Measurements from ENCODE around the gene C17orf58. TPM values are rescaled to one million over a fixed set of nuclear protein-coding genes. Genes with fewer than 3 reads are reported as not detected.

C17orf58 gene
- total and polyA plus RNA-seq, 2 of the 4 experiments (the other 2 are of a cell fraction), result 7.2 to 10.2 TPM

DNA sequence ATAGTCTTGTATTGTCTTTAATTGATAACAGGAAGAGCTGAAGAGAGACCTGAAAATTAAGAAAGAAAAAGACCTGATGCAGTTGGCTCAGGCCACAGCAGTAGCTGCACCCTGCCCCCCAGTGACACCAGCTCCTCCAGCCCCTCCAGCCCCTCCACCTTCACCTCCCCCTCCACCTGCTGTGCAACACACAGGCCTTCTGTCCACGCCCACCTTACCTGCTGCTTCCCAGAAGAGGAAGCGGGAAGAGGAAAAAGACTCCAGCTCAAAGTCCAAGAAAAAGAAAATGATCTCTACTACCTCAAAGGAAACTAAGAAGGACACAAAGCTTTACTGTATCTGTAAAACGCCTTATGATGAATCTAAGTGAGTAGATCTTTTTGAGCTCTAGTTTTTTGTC is 36.8 kb downstream of the C17orf58 start:
- H3K14ac ChIP-seq (replicated peaks; ENCODE audit: low read depth, low read length), result no peak overlapping the region
- DNase-seq, result no peak
- intact Hi-C loops (cut with micrococcal nuclease), result no loop called here
- no peak for TF ChIP-seq RCOR1 (IDR thresholded peaks at IDR 0.05; ENCODE audit: insufficient replicate concordance, low read length)
- TF ChIP-seq MAZ (IDR thresholded peaks at IDR 0.05; ENCODE audit: borderline replicate concordance, low read depth, low read length), result no peak
- TF ChIP-seq RAD21 (IDR thresholded peaks at IDR 0.05; ENCODE audit: low read length), result no peak
- TF ChIP-seq NFE2L2 (IDR thresholded peaks at IDR 0.05; ENCODE audit: low read depth, low read length), result no peak
- no peak for TF ChIP-seq RFX5 (IDR thresholded peaks at IDR 0.05; ENCODE audit: low read depth, low read length)
- TF ChIP-seq SMC3 (IDR thresholded peaks at IDR 0.05; ENCODE audit: low read depth, low read length), result no peak
- TF ChIP-seq MAFK (IDR thresholded peaks at IDR 0.05; ENCODE audit: low read depth, low read length), result no peak
- TF ChIP-seq, protein P1, sequence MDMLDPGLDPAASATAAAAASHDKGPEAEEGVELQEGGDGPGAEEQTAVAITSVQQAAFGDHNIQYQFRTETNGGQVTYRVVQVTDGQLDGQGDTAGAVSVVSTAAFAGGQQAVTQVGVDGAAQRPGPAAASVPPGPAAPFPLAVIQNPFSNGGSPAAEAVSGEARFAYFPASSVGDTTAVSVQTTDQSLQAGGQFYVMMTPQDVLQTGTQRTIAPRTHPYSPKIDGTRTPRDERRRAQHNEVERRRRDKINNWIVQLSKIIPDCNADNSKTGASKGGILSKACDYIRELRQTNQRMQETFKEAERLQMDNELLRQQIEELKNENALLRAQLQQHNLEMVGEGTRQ (IDR thresholded peaks at IDR 0.05; ENCODE audit: low read depth, low read length), result no peak
- no peak for TF ChIP-seq POLR2A (IDR thresholded peaks at IDR 0.05; ENCODE audit: low read depth, low read length)
- TF ChIP-seq, protein P2, sequence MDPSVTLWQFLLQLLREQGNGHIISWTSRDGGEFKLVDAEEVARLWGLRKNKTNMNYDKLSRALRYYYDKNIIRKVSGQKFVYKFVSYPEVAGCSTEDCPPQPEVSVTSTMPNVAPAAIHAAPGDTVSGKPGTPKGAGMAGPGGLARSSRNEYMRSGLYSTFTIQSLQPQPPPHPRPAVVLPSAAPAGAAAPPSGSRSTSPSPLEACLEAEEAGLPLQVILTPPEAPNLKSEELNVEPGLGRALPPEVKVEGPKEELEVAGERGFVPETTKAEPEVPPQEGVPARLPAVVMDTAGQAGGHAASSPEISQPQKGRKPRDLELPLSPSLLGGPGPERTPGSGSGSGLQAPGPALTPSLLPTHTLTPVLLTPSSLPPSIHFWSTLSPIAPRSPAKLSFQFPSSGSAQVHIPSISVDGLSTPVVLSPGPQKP (IDR thresholded peaks at IDR 0.05; ENCODE audit: borderline replicate concordance, low read depth, low read length), result no peak
- TF ChIP-seq, protein P3, sequence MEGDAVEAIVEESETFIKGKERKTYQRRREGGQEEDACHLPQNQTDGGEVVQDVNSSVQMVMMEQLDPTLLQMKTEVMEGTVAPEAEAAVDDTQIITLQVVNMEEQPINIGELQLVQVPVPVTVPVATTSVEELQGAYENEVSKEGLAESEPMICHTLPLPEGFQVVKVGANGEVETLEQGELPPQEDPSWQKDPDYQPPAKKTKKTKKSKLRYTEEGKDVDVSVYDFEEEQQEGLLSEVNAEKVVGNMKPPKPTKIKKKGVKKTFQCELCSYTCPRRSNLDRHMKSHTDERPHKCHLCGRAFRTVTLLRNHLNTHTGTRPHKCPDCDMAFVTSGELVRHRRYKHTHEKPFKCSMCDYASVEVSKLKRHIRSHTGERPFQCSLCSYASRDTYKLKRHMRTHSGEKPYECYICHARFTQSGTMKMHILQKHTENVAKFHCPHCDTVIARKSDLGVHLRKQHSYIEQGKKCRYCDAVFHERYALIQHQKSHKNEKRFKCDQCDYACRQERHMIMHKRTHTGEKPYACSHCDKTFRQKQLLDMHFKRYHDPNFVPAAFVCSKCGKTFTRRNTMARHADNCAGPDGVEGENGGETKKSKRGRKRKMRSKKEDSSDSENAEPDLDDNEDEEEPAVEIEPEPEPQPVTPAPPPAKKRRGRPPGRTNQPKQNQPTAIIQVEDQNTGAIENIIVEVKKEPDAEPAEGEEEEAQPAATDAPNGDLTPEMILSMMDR (conservative IDR thresholded peaks at IDR 0.05; ENCODE audit: low read depth, low read length), result no peak
- TF ChIP-seq CHD1 (IDR thresholded peaks at IDR 0.05; ENCODE audit: low read depth, low read length), result no peak
- no peak for TF ChIP-seq CEBPB (IDR thresholded peaks at IDR 0.05; ENCODE audit: low read depth, low read length)
- no peak for TF ChIP-seq MXI1 (IDR thresholded peaks at IDR 0.05; ENCODE audit: borderline replicate concordance, low read depth, low read length)
- no peak for TF ChIP-seq BHLHE40 (IDR thresholded peaks at IDR 0.05; ENCODE audit: low read depth, low read length)
- no peak for TF ChIP-seq FOS (IDR thresholded peaks at IDR 0.05; ENCODE audit: low read depth, low read length)
- no CpG with 5 or more reads among the region's 3 CpGs for WGBS, 2 experiments (ENCODE audit: extremely low coverage in 2 of 2, insufficient read length in 1 of 2)
- no peaks in the 10 kb centered on the region for H3K9me3 ChIP-seq (ENCODE audit: control insufficient read depth, insufficient read depth, low read length)
- no peak for ATAC-seq (ENCODE audit: low read depth)
- H3K79me1 ChIP-seq (ENCODE audit: low read depth in 1 of 2, low read length in 2 of 2), result peaks cover 3 to 5% of the 10 kb centered on the region in 2 experiments; a peak in 1 of 4 replicates
- no peak overlapping the region for H2AFZ ChIP-seq (replicated peaks; ENCODE audit: low read length, poor library complexity)
- H4K91ac ChIP-seq (ENCODE audit: insufficient read depth, low read depth, low read length), result no peak overlapping the region
- 0 out of 2 replicates have a peak overlapping the region, but pooled peaks have one; percentile 2 for H4K5ac ChIP-seq (ENCODE audit: low read depth, low read length)
- in situ Hi-C loops (cut with MboI; ENCODE audit: low sequenced_read_pairs), result loop anchor here (25.0 kb wide), 1 partner anchor 503 kb away; the partner anchor contains the start of gene WIPI1
- dilution Hi-C loops (cut with HindIII; ENCODE audit: low sequenced_read_pairs, unreplicated experiment), result no loop called here
- 0 out of 2 replicates have a peak, but pooled peaks cover 3% of the 10 kb centered on the region for H3K9me1 ChIP-seq (ENCODE audit: insufficient read depth, low read length)
- H4K8ac ChIP-seq (ENCODE audit: low read depth in 2 of 2, low read length in 2 of 2), result no peak overlapping the region
- H3K4me2 ChIP-seq (ENCODE audit: low read depth, low read length), result no peak overlapping the region
- no peaks in the 10 kb centered on the region for H4K20me1 ChIP-seq (ENCODE audit: insufficient read depth, low read length)
- no peak overlapping the region for H2BK15ac ChIP-seq (ENCODE audit: low read depth, low read length)
- no peak overlapping the region for H3K56ac ChIP-seq (ENCODE audit: extremely low read depth, insufficient read depth, low read length)
- no peak overlapping the region for H3K4ac ChIP-seq (ENCODE audit: low read depth, low read length)
- no peak overlapping the region for H2BK20ac ChIP-seq (ENCODE audit: low read depth, low read length)
- H3K18ac ChIP-seq (ENCODE audit: low read depth, low read length), result no peak overlapping the region; the same call in 1 of the 2 replicates
- peaks cover 15% of the 10 kb centered on the region for H3K36me3 ChIP-seq (ENCODE audit: control insufficient read depth, insufficient read depth, low read length)
- POLR2A ChIA-PET (ENCODE audit: unreplicated experiment), result no interaction called here
- no peak overlapping the region for H3K4me3 ChIP-seq (ENCODE audit: insufficient read depth, low read depth, low read length)
- H2AK9ac ChIP-seq (replicated peaks; ENCODE audit: low read depth, low read length, poor library complexity), result no peak overlapping the region
- H3K27me3 ChIP-seq (ENCODE audit: control insufficient read depth, insufficient read depth, low read length), result no peaks in the 10 kb centered on the region
- no TSS peak for BruUV-seq (replicated peaks)
- no peak overlapping the region for H2BK5ac ChIP-seq (ENCODE audit: low read depth, low read length, poor library complexity, severe bottlenecking)
- H3K4me1 ChIP-seq (ENCODE audit: control insufficient read depth, insufficient read depth, low read length), result peaks cover 2% of the 10 kb centered on the region; the same call in 1 of the 2 replicates
- H3K9ac ChIP-seq (ENCODE audit: low read depth, low read length), result no peak overlapping the region
- no peak overlapping the region for H2BK120ac ChIP-seq (ENCODE audit: low read depth, low read length)
- CTCF ChIA-PET, result interaction anchor here (0.6 to 1.2 kb wide), 2 partner anchors 20 to 49 kb away, joined by 3 to 4 read pairs; no protein-coding TSS in a partner anchor
- no peak overlapping the region for H2AK5ac ChIP-seq (ENCODE audit: low read depth, low read length)
- H3K27ac ChIP-seq (ENCODE audit: insufficient read depth, low read length), result peak overlapping the region; percentile 17; the same call in 1 of the 2 replicates
- no peak overlapping the region for H3K23ac ChIP-seq (ENCODE audit: low read depth, low read length)

Data from IMR-90 (cell line).